ENCODE results near the gene ST7. TPM values are rescaled to one million over a fixed set of nuclear protein-coding genes. Genes with fewer than 3 reads are reported as not detected.

Gene ST7
- total RNA-seq, 1 experiment from 2014 or later, result 12.4 TPM

DNA sequence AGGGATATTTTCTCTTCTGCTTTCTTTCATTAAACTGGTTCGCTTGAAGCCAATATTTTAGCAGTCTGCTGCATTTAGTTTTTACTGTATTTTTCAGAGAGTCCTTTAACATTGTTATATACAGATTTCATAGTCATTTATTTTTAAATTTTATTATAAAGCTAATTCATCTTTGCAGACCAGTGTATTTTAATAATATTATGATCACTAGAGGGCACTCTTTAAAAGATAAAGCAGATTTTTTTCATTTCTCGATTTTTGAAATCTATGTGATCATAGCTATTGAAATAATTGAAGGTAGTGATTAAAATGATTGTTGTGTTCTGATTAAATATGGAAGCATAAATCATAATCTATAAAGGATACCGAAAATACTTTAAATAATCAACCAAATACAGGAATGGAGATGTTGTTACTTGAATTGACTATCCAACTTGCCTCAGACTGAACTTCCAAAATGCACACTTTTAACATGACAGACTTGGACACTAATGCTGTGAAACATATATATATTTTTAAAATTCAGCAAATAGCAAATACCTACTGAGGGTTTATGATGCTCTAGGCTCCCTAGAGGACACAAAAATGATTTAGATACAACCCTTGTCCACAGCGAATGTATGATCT, 35.2 kb downstream of the ST7 start:
- H3K9me3 Mint-ChIP-seq, result peaks cover 32% of the 10 kb centered on the region
- H3K27me3 Mint-ChIP-seq (ENCODE audit: low read depth), result no peaks in the 10 kb centered on the region; the same call in 1 of the 2 replicates

GRCh38 chr7:116990056-116990455, 36.8 kb downstream of the ST7 start:
- POLR2A ChIA-PET, result no interaction called here

More for the DNA sequence above, 35.2 kb downstream of the ST7 start:
- no peak for TF ChIP-seq RORB (CRISPR knock-in tag; IDR thresholded peaks at IDR 0.05)
- TF ChIP-seq ZNF219 (CRISPR knock-in tag; IDR thresholded peaks at IDR 0.05; ENCODE audit: borderline replicate concordance), result no peak
- TF ChIP-seq ZBTB21 (CRISPR knock-in tag; IDR thresholded peaks at IDR 0.05; ENCODE audit: borderline replicate concordance), result no peak
- no peak for TF ChIP-seq GTF2I (CRISPR knock-in tag; conservative IDR thresholded peaks at IDR 0.05)
- TF ChIP-seq NFE2L1 (CRISPR knock-in tag; IDR thresholded peaks at IDR 0.05), result no peak
- no peak for TF ChIP-seq SMAD3 (CRISPR knock-in tag; IDR thresholded peaks at IDR 0.05; ENCODE audit: borderline replicate concordance)
- TF ChIP-seq JAZF1 (CRISPR knock-in tag; IDR thresholded peaks at IDR 0.05), result no peak
- no peak for TF ChIP-seq FOXP1 (CRISPR knock-in tag; IDR thresholded peaks at IDR 0.05; ENCODE audit: borderline replicate concordance)
- no peak for TF ChIP-seq E2F1 (CRISPR knock-in tag; IDR thresholded peaks at IDR 0.05)
- TF ChIP-seq IRF1 (CRISPR knock-in tag; IDR thresholded peaks at IDR 0.05), result no peak
- no peak for TF ChIP-seq TP53 (CRISPR knock-in tag; IDR thresholded peaks at IDR 0.05)
- TF ChIP-seq USF2 (CRISPR knock-in tag; IDR thresholded peaks at IDR 0.05), result no peak
- no peak for TF ChIP-seq NR2C2 (CRISPR knock-in tag; IDR thresholded peaks at IDR 0.05)
- TF ChIP-seq, protein P1, sequence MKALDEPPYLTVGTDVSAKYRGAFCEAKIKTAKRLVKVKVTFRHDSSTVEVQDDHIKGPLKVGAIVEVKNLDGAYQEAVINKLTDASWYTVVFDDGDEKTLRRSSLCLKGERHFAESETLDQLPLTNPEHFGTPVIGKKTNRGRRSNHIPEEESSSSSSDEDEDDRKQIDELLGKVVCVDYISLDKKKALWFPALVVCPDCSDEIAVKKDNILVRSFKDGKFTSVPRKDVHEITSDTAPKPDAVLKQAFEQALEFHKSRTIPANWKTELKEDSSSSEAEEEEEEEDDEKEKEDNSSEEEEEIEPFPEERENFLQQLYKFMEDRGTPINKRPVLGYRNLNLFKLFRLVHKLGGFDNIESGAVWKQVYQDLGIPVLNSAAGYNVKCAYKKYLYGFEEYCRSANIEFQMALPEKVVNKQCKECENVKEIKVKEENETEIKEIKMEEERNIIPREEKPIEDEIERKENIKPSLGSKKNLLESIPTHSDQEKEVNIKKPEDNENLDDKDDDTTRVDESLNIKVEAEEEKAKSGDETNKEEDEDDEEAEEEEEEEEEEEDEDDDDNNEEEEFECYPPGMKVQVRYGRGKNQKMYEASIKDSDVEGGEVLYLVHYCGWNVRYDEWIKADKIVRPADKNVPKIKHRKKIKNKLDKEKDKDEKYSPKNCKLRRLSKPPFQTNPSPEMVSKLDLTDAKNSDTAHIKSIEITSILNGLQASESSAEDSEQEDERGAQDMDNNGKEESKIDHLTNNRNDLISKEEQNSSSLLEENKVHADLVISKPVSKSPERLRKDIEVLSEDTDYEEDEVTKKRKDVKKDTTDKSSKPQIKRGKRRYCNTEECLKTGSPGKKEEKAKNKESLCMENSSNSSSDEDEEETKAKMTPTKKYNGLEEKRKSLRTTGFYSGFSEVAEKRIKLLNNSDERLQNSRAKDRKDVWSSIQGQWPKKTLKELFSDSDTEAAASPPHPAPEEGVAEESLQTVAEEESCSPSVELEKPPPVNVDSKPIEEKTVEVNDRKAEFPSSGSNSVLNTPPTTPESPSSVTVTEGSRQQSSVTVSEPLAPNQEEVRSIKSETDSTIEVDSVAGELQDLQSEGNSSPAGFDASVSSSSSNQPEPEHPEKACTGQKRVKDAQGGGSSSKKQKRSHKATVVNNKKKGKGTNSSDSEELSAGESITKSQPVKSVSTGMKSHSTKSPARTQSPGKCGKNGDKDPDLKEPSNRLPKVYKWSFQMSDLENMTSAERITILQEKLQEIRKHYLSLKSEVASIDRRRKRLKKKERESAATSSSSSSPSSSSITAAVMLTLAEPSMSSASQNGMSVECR (CRISPR knock-in tag; IDR thresholded peaks at IDR 0.05; ENCODE audit: borderline replicate concordance), result no peak
- H3K4me3 Mint-ChIP-seq, result no peak overlapping the region
- ATAC-seq, result no peak
- CTCF ChIA-PET, result interaction anchor here (0.7 to 2.8 kb wide), 13 partner anchors 13 to 224 kb away, joined by 3 to 20 read pairs (median 5); no protein-coding TSS in a partner anchor
- DNase-seq (ENCODE audit: low spot score), result no peak
- H3K27ac Mint-ChIP-seq, result no peak overlapping the region
- peaks cover 34% of the 10 kb centered on the region for H3K36me3 Mint-ChIP-seq
- peaks cover 3% of the 10 kb centered on the region; the same call in 1 of the 2 replicates for H3K4me1 Mint-ChIP-seq
- POLR2A ChIA-PET, result no interaction called here

More at GRCh38 chr7:116990056-116990455, 36.8 kb downstream of the ST7 start:
- TF ChIP-seq PRDM15 (CRISPR knock-in tag; IDR thresholded peaks at IDR 0.05) (no peak), IRF1 (CRISPR knock-in tag; IDR thresholded peaks at IDR 0.05) (no peak)
- no peak for ATAC-seq
- H3K4me1 Mint-ChIP-seq, result peaks cover 3% of the 10 kb centered on the region; the same call in 1 of the 2 replicates
- peaks cover 32% of the 10 kb centered on the region for H3K9me3 Mint-ChIP-seq
- peaks cover 35% of the 10 kb centered on the region for H3K36me3 Mint-ChIP-seq
- no peak overlapping the region for H3K4me3 Mint-ChIP-seq
- H3K27me3 Mint-ChIP-seq (ENCODE audit: low read depth), result no peaks in the 10 kb centered on the region; the same call in 1 of the 2 replicates
- no peak for DNase-seq (ENCODE audit: low spot score)
- CTCF ChIA-PET, result interaction anchor here (2.2 to 2.8 kb wide), 2 partner anchors 18 to 129 kb away, joined by 5 to 20 read pairs; no protein-coding TSS in a partner anchor
- H3K27ac Mint-ChIP-seq, result no peak overlapping the region

Data from WTC11 (cell line).